Activated CD8-positive, alpha-beta T cell treated with anti-CD3 and anti-CD28 coated beads, Interleukin-2, amount 10 ng/mL, durations not matched to agents 7 days and 5 days (primary cell): ENCODE results near the gene CERT1. TPM values are rescaled to one million over a fixed set of nuclear protein-coding genes. Genes with fewer than 3 reads are reported as not detected.

Source experiments
- ATAC-seq: fragments of 150-1000 bp; cut with Tn5 transposase; one replicate; pipeline ENCODE4 v1.10.0; 2021; ENCODE audit warnings: moderate library complexity
- CTCF ChIA-PET: fragments of 350-600 bp; sonication (Branson Sonifier 250); formaldehyde crosslinking; loops from one replicate; lab custom pipeline; 2021; ENCODE audit warnings: antibody characterized with exemption; lab: Charles Lee
- POLR2A ChIA-PET: fragments of 350-600 bp; sonication (Branson Sonifier 250); formaldehyde crosslinking; loops from one replicate; lab custom pipeline; 2021; ENCODE audit warnings: antibody characterized with exemption; lab: Charles Lee
- DNase-seq: peaks from one replicate; pipeline ENCODE4 v3.0.0-alpha.2; 2020
- H3K27ac Mint-ChIP-seq: one replicate; pipeline ENCODE4 v1.8.0; 2021; ENCODE audit warnings: mild to moderate bottlenecking, mixed read lengths
- H3K27me3 Mint-ChIP-seq: one replicate; pipeline ENCODE4 v1.8.0; 2021; ENCODE audit warnings: low read depth, mixed read lengths
- H3K36me3 Mint-ChIP-seq: one replicate; pipeline ENCODE4 v1.8.0; 2021; ENCODE audit warnings: low read depth, mixed read lengths
- H3K4me1 Mint-ChIP-seq: one replicate; pipeline ENCODE4 v1.8.0; 2021; ENCODE audit warnings: low read depth, mixed read lengths
- H3K4me3 Mint-ChIP-seq: one replicate; pipeline ENCODE4 v1.8.0; 2021; ENCODE audit warnings: mild to moderate bottlenecking, mixed read lengths
- H3K9me3 Mint-ChIP-seq: one replicate; pipeline ENCODE4 v1.8.0; 2022; ENCODE audit warnings: mixed read lengths; ENCODE audit not compliant: insufficient read depth
- total RNA-seq, 2 experiments: library from RNA; stranded (reverse); gene quantifications; one replicate each; pipeline ENCODE4 v1.2.3, GENCODE V29; 2021

Gene CERT1
- total RNA-seq, 2 experiments from 2014 or later, result 31.2 to 36.0 TPM

DNA sequence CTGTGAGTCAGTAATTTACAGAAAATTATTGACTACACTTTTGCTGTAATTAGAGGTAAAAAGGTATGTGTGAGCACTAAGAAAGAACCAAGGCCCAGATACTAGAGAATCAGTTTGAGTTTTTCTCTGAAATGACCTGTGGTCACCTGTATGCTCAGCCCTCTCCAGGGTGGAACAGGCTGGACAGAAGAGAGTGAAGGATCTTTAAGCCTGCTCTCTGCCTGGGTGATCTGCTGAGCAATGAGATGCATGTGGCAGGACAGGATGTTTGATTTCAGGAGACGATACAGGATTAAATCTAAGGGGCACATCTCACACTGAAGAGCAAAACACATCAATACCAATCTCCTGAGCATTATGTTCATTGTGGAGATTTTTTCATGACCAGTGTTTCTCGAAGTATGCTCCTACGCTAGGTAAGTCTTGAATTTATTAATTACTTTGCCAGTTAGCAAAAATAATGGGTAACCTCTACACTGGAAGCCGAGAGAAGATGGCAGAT, 148.9 kb downstream of the CERT1 start:
- Mint-ChIP-seq H3K4me1 (no peaks in the 10 kb centered on the region), H3K36me3 (peaks cover 32% of the 10 kb centered on the region), H3K4me3 (no peak overlapping the region), H3K27ac (no peak overlapping the region), H3K9me3 (no peaks in the 10 kb centered on the region), H3K27me3 (no peaks in the 10 kb centered on the region)
- POLR2A ChIA-PET, result interaction anchor here (2.1 kb wide), 1 partner anchor 26 kb away, joined by 5 read pairs; the partner anchor contains the start of gene HMGCR
- no peak for DNase-seq
- CTCF ChIA-PET, result no interaction called here
- ATAC-seq, result no peak

DNA sequence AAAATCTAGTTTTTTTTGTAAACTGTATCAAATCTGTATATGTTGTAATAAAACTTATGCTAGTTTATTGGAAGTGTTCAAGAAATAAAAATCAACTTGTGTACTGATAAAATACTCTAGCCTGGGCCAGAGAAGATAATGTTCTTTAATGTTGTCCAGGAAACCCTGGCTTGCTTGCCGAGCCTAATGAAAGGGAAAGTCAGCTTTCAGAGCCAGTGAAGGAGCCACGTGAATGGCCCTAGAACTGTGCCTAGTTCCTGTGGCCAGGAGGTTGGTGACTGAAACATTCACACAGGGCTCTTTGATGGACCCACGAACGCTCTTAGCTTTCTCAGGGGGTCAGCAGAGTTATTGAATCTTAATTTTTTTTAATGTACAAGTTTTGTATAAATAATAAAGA, 150.1 kb downstream of the CERT1 start:
- Mint-ChIP-seq H3K4me1 (no peaks in the 10 kb centered on the region), H3K9me3 (no peaks in the 10 kb centered on the region), H3K36me3 (peaks cover 41% of the 10 kb centered on the region), H3K27me3 (no peaks in the 10 kb centered on the region), H3K27ac (no peak overlapping the region), H3K4me3 (no peak overlapping the region)
- DNase-seq (no peak), ATAC-seq (no peak)
- ChIA-PET CTCF (interaction anchor here (1.9 kb wide), 1 partner anchor 21 kb away, joined by 4 read pairs; no protein-coding TSS in a partner anchor), POLR2A (interaction anchor here (2.1 kb wide), 1 partner anchor 25 kb away, joined by 5 read pairs; the partner anchor contains the start of gene HMGCR)

DNA sequence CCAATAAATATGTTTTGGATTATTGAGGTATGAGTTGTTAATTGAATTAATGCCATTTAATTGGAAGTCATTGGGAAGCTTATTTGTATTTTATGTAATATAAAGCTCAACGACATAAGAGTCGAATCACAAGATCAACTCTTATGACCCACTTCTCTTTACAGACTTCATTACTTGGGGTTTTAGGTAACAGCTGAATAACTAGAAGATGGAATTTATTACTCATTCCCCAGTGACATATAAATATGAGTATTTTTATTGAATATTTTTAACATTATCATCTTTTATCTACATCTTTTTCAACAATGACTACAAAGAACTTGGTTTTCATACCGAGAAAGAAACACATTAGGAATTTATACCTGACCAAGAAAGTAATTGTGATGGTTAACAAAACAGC, 153.3 kb downstream of the CERT1 start:
- no peak overlapping the region for H3K4me3 Mint-ChIP-seq
- peaks cover 55% of the 10 kb centered on the region for H3K36me3 Mint-ChIP-seq
- POLR2A ChIA-PET, result interaction anchor here (1.0 kb wide), 1 partner anchor 30 kb away, joined by 3 read pairs; no protein-coding TSS in a partner anchor
- H3K27me3 Mint-ChIP-seq, result no peaks in the 10 kb centered on the region
- no peak for DNase-seq
- no peak overlapping the region for H3K27ac Mint-ChIP-seq
- no peak for ATAC-seq
- no peaks in the 10 kb centered on the region for H3K9me3 Mint-ChIP-seq
- no peaks in the 10 kb centered on the region for H3K4me1 Mint-ChIP-seq
- CTCF ChIA-PET, result no interaction called here

DNA sequence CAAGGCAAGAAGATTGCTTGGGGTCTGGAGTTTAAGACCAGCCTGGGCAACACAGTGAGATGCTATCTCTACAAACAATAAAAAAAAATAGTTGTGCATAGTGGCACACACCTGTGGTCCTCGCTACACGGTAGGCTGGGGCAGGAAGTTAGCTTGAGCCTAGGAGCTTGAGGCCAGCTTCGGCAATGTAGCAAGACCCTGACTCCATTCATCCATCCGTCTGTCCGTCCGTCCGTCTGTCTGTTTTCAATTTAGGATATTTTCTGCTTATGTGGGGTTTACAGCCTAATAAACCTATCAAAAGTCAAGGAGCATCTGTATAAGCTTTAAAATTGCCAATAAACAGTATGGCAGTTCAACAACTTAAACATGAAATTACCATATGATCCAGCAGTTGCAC, 154.7 kb downstream of the CERT1 start:
- ChIA-PET CTCF (no interaction called here), POLR2A (no interaction called here)
- Mint-ChIP-seq H3K4me1 (peaks cover 1% of the 10 kb centered on the region), H3K9me3 (no peaks in the 10 kb centered on the region), H3K27ac (no peak overlapping the region), H3K4me3 (no peak overlapping the region), H3K36me3 (peaks cover 53% of the 10 kb centered on the region), H3K27me3 (no peaks in the 10 kb centered on the region)
- DNase-seq (no peak), ATAC-seq (no peak)

DNA sequence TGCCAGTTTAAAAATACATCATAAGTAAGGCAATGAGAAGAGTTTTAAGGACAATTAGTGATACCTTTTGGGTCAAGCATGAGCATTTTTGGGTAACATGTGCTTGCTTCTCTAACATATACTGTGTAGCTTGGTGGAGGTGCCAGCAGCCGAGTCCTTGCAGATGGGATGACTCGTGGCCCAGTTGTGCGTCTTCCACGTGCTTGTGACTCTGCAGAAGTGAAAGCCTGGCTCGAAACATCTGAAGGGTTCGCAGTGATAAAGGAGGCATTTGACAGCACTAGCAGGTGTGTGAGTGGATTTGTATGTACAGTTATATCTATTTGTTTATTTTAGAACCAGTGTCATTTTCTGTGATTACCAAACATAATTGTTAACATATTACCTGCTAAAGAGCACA, 156.2 kb downstream of the CERT1 start:
- H3K27me3 Mint-ChIP-seq, result no peaks in the 10 kb centered on the region
- H3K4me1 Mint-ChIP-seq, result peaks cover 16% of the 10 kb centered on the region
- no peak for ATAC-seq
- ChIA-PET POLR2A (no interaction called here), CTCF (no interaction called here)
- no peak overlapping the region for H3K4me3 Mint-ChIP-seq
- peaks cover 61% of the 10 kb centered on the region for H3K36me3 Mint-ChIP-seq
- H3K9me3 Mint-ChIP-seq, result no peaks in the 10 kb centered on the region
- DNase-seq, result no peak
- no peak overlapping the region for H3K27ac Mint-ChIP-seq

DNA sequence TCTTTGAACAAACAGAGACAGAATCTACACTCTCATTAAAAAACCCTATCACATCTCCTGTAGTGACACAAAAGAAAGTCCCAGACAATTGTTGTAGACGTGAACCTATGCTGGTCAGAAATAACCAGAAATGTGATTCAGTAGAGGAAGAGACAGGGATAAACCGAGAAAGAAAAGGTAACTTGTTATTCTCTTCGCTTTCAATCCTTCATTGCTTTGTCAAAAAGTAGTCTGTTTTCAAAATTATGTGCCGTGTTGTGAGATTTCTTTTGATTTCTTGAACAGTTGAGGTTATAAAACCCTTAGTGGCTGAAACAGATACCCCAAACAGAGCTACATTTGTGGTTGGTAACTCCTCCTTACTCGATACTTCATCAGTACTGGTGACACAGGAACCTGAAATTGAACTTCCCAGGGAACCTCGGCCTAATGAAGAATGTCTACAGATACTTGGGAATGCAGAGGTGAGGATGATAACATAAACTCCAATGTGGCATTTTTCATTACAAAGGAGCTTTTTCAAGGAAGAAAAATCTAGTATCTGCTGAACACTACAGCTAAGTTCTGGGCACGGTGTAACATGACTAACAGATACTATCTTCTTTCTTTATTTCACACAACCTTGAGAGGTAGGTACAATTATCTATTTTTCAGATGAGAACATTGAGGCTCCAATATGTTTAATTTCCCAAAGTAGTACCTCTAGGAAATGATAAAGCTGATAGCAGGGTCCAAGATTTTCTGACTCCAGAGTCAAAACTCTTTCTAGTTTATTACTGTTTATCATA, 160.1 kb downstream of the CERT1 start:
- no peak for DNase-seq
- peak; percentile 27 for ATAC-seq
- Mint-ChIP-seq H3K27me3 (no peaks in the 10 kb centered on the region), H3K27ac (peak overlapping the region; percentile 36), H3K4me1 (peaks cover 22% of the 10 kb centered on the region), H3K9me3 (no peaks in the 10 kb centered on the region), H3K36me3 (peaks cover 64% of the 10 kb centered on the region), H3K4me3 (no peak overlapping the region)
- ChIA-PET CTCF (interaction anchor here (0.7 to 1.9 kb wide), 7 partner anchors 13 to 115 kb away, joined by 3 to 8 read pairs (median 3); partner anchors contain the start of genes ANKRD31 and HMGCR), POLR2A (interaction anchor here (0.7 to 2.5 kb wide), 3 partner anchors 8 to 23 kb away, joined by 3 to 15 read pairs (median 3); partner anchors contain the start of gene HMGCR)

DNA sequence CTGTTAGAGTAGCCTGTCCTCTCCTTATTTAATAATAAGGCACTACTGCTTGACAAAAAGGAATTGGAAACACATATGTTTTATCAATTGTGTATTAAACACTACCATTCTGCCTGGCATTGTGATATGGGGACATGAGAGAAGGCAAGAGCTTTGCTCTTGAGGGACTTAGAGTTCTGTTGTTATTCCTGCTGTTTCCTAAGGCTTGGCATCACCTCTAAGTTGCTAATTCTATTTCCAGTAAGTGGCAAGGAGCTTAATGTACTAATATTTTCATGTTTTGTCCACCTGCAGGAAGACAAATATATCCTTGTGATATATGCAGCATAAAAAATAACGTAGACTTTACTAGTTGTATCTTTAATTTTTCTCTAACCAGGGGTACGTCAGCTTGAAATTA, 161.8 kb downstream of the CERT1 start:
- ChIA-PET CTCF (interaction anchor here (0.8 kb wide), 1 partner anchor 13 kb away, joined by 3 read pairs; the partner anchor contains the start of gene HMGCR), POLR2A (no interaction called here)
- no peak overlapping the region for H3K27ac Mint-ChIP-seq
- no peak for DNase-seq
- no peaks in the 10 kb centered on the region for H3K9me3 Mint-ChIP-seq
- H3K36me3 Mint-ChIP-seq, result peaks cover 69% of the 10 kb centered on the region
- no peak overlapping the region for H3K4me3 Mint-ChIP-seq
- H3K27me3 Mint-ChIP-seq, result no peaks in the 10 kb centered on the region
- H3K4me1 Mint-ChIP-seq, result peaks cover 22% of the 10 kb centered on the region
- no peak for ATAC-seq

DNA sequence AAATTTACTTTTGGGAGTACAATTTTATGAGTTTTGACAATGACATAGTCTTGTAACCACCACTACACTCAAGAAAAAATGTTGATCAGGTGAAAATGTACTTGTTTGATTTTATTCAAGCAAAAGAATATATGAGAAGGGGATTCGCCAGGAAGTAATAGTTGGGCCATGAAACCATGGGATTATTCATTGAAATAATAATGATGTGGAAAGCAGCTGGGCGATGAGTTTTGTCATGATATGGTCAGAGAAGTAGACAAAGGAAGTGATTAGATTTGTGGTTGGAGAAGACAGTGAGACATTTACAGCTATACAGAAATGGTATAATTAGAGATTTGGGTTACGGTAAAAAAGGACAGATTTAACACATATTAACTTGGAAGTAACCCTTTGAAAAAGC, 163.2 kb downstream of the CERT1 start:
- Mint-ChIP-seq H3K4me3 (no peak overlapping the region), H3K4me1 (peaks cover 22% of the 10 kb centered on the region), H3K27me3 (no peaks in the 10 kb centered on the region), H3K36me3 (peaks cover 71% of the 10 kb centered on the region), H3K9me3 (no peaks in the 10 kb centered on the region), H3K27ac (no peak overlapping the region)
- ChIA-PET POLR2A (no interaction called here), CTCF (interaction anchor here (0.8 kb wide), 1 partner anchor 264 kb away, joined by 3 read pairs; no protein-coding TSS in a partner anchor)
- no peak for DNase-seq
- ATAC-seq, result no peak

DNA sequence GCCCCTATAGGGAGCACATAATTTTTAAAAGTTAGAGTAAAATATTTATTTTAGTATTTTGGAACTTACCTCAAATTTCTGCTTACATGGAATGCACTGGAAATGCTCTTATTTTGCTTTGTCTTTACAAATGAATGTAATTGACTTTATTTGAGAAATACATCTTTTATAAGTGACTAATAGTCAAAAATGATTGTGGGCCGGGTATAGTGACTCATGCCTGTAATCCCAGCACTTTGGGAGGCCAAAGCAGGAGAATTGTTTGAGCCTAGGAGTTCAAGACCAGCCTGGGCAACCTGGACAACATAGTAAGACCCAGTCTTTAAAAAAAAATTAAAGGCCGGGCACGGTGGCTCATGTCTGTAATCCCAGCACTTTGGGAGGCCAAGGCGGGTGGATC, 168.6 kb downstream of the CERT1 start:
- H3K4me3 Mint-ChIP-seq, result no peak overlapping the region
- H3K9me3 Mint-ChIP-seq, result no peaks in the 10 kb centered on the region
- H3K36me3 Mint-ChIP-seq, result peaks cover 47% of the 10 kb centered on the region
- ATAC-seq, result no peak
- DNase-seq, result no peak
- H3K27me3 Mint-ChIP-seq, result no peaks in the 10 kb centered on the region
- CTCF ChIA-PET, result interaction anchor here (2.5 kb wide), 1 partner anchor 106 kb away, joined by 8 read pairs; the partner anchor contains the start of gene ANKRD31
- H3K27ac Mint-ChIP-seq, result no peak overlapping the region
- POLR2A ChIA-PET, result no interaction called here
- H3K4me1 Mint-ChIP-seq, result peaks cover 33% of the 10 kb centered on the region

DNA sequence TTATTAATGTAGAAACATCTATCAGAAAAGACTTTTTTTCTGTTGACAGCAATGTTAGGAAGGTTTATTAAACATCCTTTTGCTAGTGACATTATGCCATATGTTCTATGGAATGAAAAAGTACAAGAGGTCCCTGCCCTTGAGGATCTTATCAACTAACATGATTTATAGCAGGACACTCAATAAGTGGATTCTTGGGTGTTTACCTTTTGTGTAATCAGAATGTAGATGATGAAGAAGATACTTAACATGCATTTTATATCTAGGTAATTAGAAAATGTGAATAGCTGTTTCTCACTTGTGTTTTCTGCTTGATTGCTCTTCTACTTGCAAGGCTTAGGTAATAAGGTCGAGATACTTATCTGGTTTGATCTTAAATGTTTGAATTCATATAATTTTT, 169.5 kb downstream of the CERT1 start:
- Mint-ChIP-seq H3K4me1 (peaks cover 37% of the 10 kb centered on the region), H3K36me3 (peaks cover 45% of the 10 kb centered on the region), H3K27me3 (no peaks in the 10 kb centered on the region), H3K9me3 (no peaks in the 10 kb centered on the region), H3K4me3 (no peak overlapping the region), H3K27ac (no peak overlapping the region)
- ChIA-PET POLR2A (no interaction called here), CTCF (interaction anchor here (1.3 to 2.5 kb wide), 2 partner anchors 10 to 105 kb away, joined by 3 to 8 read pairs; partner anchors contain the start of gene ANKRD31)
- ATAC-seq, result no peak
- DNase-seq, result no peak

DNA sequence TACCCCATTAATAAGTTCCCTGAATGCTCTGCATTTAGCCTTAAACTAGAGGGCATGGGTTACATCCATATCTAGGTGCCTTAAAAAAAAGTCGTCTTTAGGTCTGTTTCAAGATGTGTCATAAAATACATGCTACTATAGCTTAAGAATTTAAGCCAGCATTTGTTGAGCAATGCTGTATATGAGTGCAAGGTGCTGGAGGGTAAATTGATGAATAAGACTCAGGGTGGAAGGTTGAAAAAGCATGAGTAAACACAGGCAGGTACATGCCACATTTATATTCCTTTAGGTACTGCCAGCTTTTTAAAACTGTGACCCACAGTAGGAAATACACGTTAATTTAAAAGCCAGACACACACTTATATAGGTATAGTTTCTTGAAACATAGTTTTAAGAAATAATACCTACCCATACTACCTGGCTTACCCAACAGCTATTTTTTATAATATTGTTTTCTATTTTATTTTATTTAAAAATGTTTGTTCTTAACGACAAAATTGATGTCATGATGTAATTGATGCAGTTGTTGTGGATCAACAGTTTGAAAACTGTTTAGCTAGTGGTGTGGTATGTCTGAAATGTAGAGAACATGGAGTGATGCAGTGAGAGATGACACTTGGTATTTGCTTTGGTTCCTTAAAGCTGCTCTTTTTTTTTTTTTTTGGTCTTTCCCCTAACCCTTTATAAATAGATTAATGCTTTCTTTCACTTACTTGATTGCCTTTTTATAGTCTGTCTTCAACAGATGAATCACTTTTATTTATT, 170.5 kb downstream of the CERT1 start:
- CTCF ChIA-PET, result interaction anchor here (1.3 to 2.5 kb wide), 3 partner anchors 9 to 104 kb away, joined by 3 to 8 read pairs (median 4); partner anchors contain the start of gene ANKRD31
- Mint-ChIP-seq H3K9me3 (no peaks in the 10 kb centered on the region), H3K27ac (no peak overlapping the region)

More for the DNA sequence above, 170.5 kb downstream of the CERT1 start:
- ATAC-seq (no peak), DNase-seq (no peak)
- Mint-ChIP-seq H3K36me3 (peaks cover 39% of the 10 kb centered on the region), H3K4me3 (no peak overlapping the region), H3K4me1 (peaks cover 37% of the 10 kb centered on the region), H3K27me3 (no peaks in the 10 kb centered on the region)
- POLR2A ChIA-PET, result no interaction called here
